HL-60 (cell line): Measurements from ENCODE around the gene UPK1B.

ENCODE experiments used
- DNase-seq, 2 experiments: peaks; one replicate each; pipeline ENCODE4 v3.0.0-alpha.2; 2010 to 2020; ENCODE audit warnings: low read depth in 1 of 2, low spot score in 1 of 2
- H3K27ac ChIP-seq: fragments of 250-450 bp; sonication (Bioruptor Pico); replicated peaks from 2 replicates; pipeline ENCODE4 v1.5.1; 2020; ENCODE audit warnings: mild to moderate bottlenecking, moderate library complexity
- H3K27me3 ChIP-seq: fragments of 250-450 bp; sonication (Bioruptor Pico); 2 replicates; pipeline ENCODE4 v1.5.1; 2021; ENCODE audit warnings: mild to moderate bottlenecking, moderate library complexity; ENCODE audit not compliant: insufficient read depth, poor library complexity, severe bottlenecking
- H3K4me3 ChIP-seq: replicated peaks from 2 replicates; pipeline ENCODE4 v1.5.1; 2011; ENCODE audit warnings: mild to moderate bottlenecking, control low read depth, low read length; ENCODE audit not compliant: insufficient read depth
- GABPA ChIP-seq: IDR thresholded peaks from 2 replicates; pipeline ENCODE4 v1.6.1; 2012; ENCODE audit warnings: low read depth
- POLR2AphosphoS5 ChIP-seq: IDR thresholded peaks from 2 replicates; pipeline ENCODE4 v1.6.1; 2012; ENCODE audit warnings: low read depth
- SPI1 ChIP-seq: IDR thresholded peaks from 2 replicates; pipeline ENCODE4 v1.6.1; 2012; ENCODE audit warnings: low read depth, mild to moderate bottlenecking, borderline replicate concordance
- TF ChIP-seq, protein P1 (sequence below): IDR thresholded peaks from one replicate; pipeline ENCODE4 v1.5.1; 2011; ENCODE audit warnings: low read length, control low read depth, inconsistent platforms; ENCODE audit not compliant: insufficient read depth
- TF ChIP-seq, protein P2 (sequence below): IDR thresholded peaks from 2 replicates; pipeline ENCODE4 v1.6.1; 2012; ENCODE audit warnings: low read depth; ENCODE audit not compliant: insufficient replicate concordance

Gene UPK1B

DNA sequence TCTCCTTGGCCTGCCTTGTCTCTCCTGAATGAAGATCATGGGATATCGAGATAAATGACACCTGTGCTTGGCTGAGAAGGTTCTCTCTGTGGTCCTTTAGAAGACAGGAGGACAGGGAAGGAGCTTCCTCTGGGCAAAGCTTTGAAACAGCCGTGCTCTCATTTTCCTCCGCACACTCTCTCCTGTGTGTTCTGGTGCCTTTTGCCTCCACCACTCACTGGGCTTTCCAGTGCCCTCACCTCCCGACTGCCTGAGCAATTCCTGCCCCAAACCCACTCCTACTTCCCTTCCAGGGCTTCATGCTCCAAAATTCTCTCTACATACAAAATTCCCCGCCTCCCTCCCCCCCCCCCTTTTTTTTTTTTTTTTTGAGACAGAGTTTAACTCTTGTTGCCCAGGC is 32.3 kb downstream of the UPK1B start:
- H3K27ac ChIP-seq: no peak overlapping the region

DNA sequence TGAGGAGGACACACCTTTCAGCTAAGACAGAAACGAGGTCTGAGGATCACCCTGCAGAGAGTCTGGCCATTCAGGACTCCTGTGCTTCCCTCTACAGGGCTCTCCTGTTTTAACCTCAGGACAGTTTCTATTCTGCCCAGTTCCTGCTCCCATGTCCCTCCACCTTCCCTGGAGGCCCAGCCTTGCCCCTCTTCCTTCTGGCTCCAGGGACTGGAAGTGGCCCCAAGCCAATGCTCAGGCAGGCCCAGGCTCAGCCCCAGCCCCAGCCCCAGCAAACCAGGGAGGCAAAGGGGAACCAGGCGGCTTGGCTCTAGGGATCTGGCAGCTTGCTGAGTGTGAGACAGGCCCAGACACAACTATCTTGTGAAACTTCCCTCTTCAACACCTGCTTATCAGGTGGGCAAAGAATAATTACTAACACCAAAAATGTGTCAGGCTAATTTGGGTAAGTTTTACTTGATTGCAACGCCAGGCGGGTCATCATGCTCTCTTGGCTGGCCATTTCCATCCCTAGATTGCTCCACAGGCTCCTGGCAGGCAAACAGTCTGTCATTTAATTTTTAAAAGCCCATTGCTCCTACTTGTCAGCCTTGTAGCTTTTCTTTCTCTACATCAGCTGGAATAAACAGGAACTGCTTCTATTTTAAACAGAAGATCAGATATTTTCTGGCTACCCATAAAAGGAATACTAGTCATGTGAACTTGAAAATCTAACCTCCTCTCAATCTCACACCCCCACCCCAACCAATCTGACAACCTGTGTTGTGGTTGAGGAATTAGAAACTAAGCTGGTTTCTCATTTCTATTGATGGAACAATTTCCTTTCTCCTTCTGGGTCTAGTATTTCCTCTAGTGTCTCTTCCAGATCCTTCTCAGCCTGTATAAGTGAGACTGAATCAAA is 33.5 kb downstream of the UPK1B start:
- H3K27ac ChIP-seq: peak overlapping the region; percentile 40
- TF ChIP-seq GABPA: no peak
- TF ChIP-seq, protein P1, sequence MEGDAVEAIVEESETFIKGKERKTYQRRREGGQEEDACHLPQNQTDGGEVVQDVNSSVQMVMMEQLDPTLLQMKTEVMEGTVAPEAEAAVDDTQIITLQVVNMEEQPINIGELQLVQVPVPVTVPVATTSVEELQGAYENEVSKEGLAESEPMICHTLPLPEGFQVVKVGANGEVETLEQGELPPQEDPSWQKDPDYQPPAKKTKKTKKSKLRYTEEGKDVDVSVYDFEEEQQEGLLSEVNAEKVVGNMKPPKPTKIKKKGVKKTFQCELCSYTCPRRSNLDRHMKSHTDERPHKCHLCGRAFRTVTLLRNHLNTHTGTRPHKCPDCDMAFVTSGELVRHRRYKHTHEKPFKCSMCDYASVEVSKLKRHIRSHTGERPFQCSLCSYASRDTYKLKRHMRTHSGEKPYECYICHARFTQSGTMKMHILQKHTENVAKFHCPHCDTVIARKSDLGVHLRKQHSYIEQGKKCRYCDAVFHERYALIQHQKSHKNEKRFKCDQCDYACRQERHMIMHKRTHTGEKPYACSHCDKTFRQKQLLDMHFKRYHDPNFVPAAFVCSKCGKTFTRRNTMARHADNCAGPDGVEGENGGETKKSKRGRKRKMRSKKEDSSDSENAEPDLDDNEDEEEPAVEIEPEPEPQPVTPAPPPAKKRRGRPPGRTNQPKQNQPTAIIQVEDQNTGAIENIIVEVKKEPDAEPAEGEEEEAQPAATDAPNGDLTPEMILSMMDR: no peak
- TF ChIP-seq, protein P2, sequence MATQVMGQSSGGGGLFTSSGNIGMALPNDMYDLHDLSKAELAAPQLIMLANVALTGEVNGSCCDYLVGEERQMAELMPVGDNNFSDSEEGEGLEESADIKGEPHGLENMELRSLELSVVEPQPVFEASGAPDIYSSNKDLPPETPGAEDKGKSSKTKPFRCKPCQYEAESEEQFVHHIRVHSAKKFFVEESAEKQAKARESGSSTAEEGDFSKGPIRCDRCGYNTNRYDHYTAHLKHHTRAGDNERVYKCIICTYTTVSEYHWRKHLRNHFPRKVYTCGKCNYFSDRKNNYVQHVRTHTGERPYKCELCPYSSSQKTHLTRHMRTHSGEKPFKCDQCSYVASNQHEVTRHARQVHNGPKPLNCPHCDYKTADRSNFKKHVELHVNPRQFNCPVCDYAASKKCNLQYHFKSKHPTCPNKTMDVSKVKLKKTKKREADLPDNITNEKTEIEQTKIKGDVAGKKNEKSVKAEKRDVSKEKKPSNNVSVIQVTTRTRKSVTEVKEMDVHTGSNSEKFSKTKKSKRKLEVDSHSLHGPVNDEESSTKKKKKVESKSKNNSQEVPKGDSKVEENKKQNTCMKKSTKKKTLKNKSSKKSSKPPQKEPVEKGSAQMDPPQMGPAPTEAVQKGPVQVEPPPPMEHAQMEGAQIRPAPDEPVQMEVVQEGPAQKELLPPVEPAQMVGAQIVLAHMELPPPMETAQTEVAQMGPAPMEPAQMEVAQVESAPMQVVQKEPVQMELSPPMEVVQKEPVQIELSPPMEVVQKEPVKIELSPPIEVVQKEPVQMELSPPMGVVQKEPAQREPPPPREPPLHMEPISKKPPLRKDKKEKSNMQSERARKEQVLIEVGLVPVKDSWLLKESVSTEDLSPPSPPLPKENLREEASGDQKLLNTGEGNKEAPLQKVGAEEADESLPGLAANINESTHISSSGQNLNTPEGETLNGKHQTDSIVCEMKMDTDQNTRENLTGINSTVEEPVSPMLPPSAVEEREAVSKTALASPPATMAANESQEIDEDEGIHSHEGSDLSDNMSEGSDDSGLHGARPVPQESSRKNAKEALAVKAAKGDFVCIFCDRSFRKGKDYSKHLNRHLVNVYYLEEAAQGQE: no peak
- TF ChIP-seq SPI1: no peak
- no peak for TF ChIP-seq POLR2AphosphoS5
- peak in 1 of 2 experiments; percentile 39 for DNase-seq

More for the DNA sequence above, 32.3 kb downstream of the UPK1B start:
- H3K4me3 ChIP-seq: no peak overlapping the region
- TF ChIP-seq POLR2AphosphoS5 (no peak), SPI1 (no peak), GABPA (no peak)
- TF ChIP-seq, protein P1: no peak
- TF ChIP-seq, protein P2: no peak
- no peak for DNase-seq
- H3K27me3 ChIP-seq: no peaks in the 10 kb centered on the region

DNA sequence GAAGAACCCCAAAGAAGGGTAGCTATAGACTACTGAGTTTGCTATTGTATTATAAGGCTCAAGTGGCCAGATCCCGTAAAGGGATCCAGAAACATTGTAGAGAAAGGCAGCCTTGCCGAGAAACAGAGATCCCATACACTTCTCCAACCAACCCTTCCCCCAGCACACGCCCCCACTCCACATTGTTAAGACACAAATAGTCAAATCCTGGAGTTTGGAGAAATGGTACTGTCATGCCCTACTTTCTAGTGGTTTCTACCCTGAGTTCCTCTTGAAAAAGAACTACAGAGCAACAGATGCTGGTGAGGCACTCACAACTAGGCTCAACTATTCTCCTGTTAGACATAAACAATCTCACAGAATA is 34.1 kb downstream of the UPK1B start:
- DNase-seq: no peak
- Histone ChIP-seq H3K27ac (0 out of 2 replicates have a peak overlapping the region, but pooled peaks have one; percentile 4), H3K4me3 (no peak overlapping the region), H3K27me3 (no peaks in the 10 kb centered on the region)
- TF ChIP-seq, protein P2: no peak
- TF ChIP-seq, protein P1: no peak
- TF ChIP-seq GABPA: no peak
- TF ChIP-seq POLR2AphosphoS5: no peak
- no peak for TF ChIP-seq SPI1

More for the DNA sequence above, 33.5 kb downstream of the UPK1B start:
- Histone ChIP-seq H3K27me3 (no peaks in the 10 kb centered on the region), H3K4me3 (no peak overlapping the region)
